ENCODE data around the gene RMRP.

The RMRP gene

DNA sequence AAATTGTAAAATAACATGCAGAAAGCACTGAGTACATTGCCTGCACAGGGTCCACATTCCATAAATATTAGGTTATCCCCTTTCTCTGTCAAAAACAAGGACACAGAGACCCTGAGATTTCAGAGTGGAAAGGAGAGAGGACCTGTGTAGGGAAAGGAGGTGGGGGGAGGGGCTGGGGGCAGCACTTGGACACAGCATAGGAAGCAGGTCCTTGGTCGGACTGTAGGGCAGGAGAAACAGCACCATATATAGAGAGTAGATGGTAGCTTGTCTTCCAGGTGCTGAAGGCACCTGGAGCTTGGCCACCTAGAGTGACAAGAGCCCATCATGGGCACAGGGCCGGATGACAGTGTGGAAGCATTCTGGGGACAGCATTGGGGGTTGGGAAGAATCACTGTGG is 29.5 kb upstream of the RMRP start:
- DNase-seq (ENCODE audit: low read depth in 1 of 2, low spot score in 1 of 2), result no peak

DNA sequence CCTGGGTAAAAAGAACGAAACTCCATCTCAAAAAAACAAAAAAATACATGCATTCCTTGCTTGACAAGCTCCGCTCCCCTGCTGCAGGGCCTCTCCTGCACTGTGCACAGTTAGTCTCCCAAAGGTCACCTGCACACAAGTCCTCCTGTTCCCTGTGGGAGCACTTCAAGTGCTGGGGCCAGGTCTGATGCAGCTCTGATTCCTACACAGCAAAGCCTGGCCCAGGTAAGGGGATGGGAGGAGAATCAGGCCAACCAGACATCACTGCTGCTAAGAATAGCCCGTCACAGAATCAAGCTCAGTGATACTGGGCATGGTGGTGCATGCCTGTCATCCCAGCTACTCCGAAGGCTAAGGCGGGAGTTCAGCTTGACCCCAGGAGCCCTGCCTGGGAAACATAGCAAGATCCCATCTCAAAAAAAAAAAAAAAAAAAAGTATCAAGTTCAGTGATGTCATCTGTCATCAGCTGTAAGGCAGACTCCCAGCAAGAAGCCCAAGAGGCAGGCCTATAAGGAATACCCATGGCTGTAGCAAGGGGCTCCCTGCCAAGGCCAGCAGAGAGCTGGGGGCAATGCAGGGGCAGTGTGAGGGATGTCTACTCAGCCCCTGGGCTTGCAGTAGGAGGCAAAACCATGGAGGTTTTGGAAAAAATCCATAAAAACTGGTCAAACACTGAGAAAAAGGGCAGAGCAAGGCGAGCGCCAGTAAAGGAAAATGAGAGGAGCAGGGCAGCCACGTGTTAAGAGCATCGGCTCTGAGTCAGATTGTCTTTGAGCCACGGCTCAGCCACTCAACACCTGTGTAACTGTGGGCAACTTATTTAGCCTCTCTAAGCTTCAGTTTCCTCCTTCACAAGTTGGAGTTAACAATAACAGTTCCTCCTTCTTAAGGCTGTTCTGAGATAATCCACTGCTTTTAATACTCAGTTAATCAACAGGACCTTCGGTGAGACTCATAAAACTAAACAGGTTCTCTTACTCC is 28.7 kb upstream of the RMRP start:
- DNase-seq (ENCODE audit: low read depth in 1 of 2, low spot score in 1 of 2), result no peak

- no peak for DNase-seq (ENCODE audit: low read depth in 1 of 2, low spot score in 1 of 2)
Observed at GRCh38 chr9:35685506-35685905, 27.7 kb upstream of the RMRP start.

- no peak for DNase-seq (ENCODE audit: low read depth in 1 of 2, low spot score in 1 of 2)
Observed at GRCh38 chr9:35684921-35685320, 27.1 kb upstream of the RMRP start.

- no peak for DNase-seq (ENCODE audit: low read depth in 1 of 2, low spot score in 1 of 2)
Observed at GRCh38 chr9:35683323-35683722, 25.5 kb upstream of the RMRP start.

GRCh38 chr9:35682520-35683315 is 24.9 kb upstream of the RMRP start:
- DNase-seq (ENCODE audit: low read depth in 1 of 2, low spot score in 1 of 2), result no peak

GRCh38 chr9:35682051-35682450 is 24.2 kb upstream of the RMRP start:
- no peak for DNase-seq (ENCODE audit: low read depth in 1 of 2, low spot score in 1 of 2)

DNA sequence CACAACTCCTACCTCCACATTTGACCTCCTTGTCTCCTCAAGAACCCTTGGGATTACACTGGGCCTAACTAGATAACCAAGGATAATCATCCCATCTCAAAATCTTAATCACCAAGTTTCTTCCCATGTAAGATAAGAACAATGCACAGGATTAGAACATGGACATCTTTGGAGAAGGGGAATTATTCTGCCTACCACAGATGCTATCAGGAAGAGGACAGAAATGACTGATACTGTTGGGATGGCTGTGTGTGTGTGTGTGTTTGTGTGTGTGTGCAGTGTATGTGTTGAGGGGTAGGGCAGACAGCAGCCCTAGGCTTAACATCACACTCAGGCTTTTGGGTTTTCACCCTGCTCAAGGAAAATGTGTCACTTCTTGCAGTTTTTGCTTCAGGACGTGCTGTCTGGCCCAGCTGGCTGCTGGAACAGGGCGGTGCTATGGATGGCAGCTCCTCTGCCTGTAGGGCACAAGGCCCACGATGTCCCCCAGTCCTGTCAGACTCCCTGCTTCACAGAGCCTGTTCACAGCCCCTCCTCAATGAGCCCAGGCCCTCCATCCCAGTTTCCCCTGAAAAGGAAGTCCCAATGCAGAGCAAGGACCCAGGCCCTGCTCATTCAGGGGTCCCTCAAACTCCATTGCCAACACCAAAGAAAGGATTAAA is 23.7 kb upstream of the RMRP start:
- no peak for DNase-seq (ENCODE audit: low read depth in 1 of 2, low spot score in 1 of 2)

GRCh38 chr9:35680331-35681105 is 22.7 kb upstream of the RMRP start:
- DNase-seq (ENCODE audit: low read depth in 1 of 2, low spot score in 1 of 2), result no peak

DNA sequence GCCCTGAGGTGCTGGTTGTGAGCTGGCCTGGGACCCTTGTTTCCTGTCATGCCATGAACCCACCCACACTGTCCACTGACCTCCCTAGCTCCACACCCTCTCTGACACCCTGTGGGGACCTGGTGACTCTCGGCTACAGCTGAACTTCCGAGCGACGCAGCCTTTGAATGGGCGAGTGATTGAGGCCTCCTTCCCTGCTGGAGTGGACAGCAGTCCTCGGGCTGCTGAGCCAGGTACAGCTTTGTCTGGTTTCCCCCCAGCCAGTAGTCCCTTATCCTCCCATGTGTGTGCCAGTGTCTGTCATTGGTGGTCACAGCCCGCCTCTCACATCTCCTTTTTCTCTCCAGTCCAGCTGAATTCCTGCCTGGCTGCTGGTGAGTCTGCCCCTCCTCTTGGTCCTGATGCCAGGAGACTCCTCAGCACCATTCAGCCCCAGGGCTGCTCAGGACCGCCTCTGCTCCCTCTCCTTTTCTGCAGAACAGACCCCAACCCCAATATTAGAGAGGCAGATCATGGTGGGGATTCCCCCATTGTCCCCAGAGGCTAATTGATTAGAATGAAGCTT is 22.0 kb upstream of the RMRP start:
- no peak for DNase-seq (ENCODE audit: low read depth in 1 of 2, low spot score in 1 of 2)

- no peak for DNase-seq (ENCODE audit: low read depth in 1 of 2, low spot score in 1 of 2)
Observed at GRCh38 chr9:35679091-35679490, 21.3 kb upstream of the RMRP start.

GRCh38 chr9:35675732-35676392 is 18.0 kb upstream of the RMRP start:
- no peak for DNase-seq (ENCODE audit: low read depth in 1 of 2, low spot score in 1 of 2)

- no peak for DNase-seq (ENCODE audit: low read depth in 1 of 2, low spot score in 1 of 2)
Observed at GRCh38 chr9:35675204-35675603, 17.4 kb upstream of the RMRP start.

GRCh38 chr9:35674025-35674361 is 16.2 kb upstream of the RMRP start:
- DNase-seq (ENCODE audit: low read depth in 1 of 2, low spot score in 1 of 2), result no peak

- no peak for DNase-seq (ENCODE audit: low read depth in 1 of 2, low spot score in 1 of 2)
Observed at GRCh38 chr9:35673132-35674024, 15.6 kb upstream of the RMRP start, which contains the start of gene CA9. Gene CA9 (plus strand): TSS chr9:35673928. CDS start chr9:35673960, 32 bp downstream.

DNA sequence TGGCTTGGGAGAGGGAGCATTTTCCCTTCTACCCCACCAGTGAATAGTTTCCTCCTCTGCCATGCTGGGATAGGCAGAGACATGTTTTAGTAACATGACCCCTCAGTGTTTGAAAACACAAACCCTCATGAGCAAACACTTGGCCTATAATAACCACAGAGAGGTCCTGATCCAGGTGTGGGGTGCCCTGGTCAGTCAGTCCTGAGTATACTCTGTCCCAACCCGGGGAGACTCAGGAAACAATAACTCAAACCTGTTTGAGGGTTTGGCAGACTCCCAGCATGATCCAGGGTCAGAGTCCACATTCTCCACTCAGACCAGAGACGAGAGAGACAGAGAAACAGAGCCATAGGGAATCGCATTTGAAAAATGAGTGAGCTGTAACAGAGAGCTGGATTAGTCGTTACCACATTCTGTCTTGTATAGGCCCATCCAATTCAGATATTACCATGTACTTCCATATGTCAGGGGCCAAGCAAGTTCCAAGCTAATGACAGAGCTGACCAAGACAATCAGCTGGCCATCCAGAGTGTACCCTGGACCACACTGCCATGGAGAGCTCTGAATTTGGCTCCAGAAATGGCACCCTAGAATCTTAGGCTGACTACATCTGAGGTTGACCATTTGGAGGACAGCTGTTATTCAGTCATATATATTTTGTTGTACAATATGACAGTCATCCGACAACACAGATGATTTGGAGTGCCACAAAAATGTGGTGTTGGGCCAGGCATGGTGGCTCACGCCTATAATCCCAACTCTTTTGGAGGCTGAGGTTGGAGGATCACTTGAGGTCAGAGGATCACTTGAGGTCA is 11.7 kb upstream of the RMRP start:
- DNase-seq (ENCODE audit: low read depth in 1 of 2, low spot score in 1 of 2), result no peak

DNA sequence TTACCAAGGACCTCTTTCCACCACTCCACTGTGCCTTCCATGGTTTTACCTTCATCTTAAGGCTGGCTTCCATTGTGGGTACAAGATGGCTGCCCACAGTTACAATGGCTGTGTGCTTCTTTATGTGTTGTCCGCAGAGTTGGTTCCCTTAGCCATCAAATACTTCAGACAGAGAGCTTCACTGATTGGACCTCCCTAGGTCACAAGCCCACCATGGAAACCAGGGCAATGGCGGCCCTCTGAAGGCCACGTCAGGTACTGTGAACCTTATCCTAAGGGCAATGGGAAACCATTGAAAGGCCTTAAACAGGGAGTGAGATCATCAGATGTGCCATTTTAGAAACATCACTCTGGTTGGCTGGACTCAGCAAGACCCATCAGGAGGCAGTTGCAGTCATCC is 10.1 kb upstream of the RMRP start:
- DNase-seq (ENCODE audit: low read depth in 1 of 2, low spot score in 1 of 2), result no peak

- DNase-seq (ENCODE audit: low read depth in 1 of 2, low spot score in 1 of 2), result no peak
Observed at GRCh38 chr9:35666549-35666948, 8.7 kb upstream of the RMRP start.
